Activated T-cell treated with anti-CD3 and anti-CD28 coated beads for 4 hours (primary cell): Measurements from ENCODE around the gene WDR19.
"Not testable (repeated sequence)": the region's sequence is repeated elsewhere in the genome, so short reads cannot be mapped to it uniquely, and the experiment has no call there.

ENCODE experiments used
- DNase-seq: peaks from one replicate; pipeline ENCODE4 v3.0.0-alpha.2; 2020

Gene WDR19

DNA sequence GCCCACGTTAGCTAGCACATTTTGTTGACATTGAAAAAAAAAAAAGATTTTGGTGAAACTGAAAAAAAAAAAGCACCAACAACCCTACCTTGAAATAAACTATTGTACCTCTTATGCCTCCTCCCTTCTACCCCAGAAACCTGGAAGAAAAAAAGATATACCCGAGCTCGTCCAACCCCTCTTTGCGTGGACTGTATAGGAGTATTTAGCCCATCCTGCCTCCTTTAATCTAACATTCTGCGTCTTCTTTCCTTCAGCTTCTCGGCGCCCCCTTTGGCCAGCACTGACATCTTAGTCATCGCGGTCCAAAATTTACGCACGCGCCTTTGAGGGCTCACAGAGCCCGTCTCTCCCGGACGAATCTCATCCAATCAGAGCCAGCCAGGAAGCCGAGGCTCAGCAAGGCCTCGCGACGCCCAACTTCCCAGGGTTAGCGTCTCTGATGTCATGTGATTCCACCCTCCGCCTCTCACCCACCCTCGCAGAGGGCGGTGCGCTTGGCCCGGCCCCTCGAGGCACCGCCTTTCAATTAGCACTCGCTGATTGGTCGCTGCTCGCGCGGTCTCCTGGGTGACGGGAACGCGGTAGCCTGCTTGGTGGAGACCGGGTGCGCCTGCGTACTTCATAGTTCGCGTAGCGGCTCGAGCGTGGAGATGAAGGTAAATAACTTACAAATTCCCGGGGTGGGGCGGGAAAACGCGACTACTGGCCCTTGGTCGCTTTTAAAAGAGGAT lies at the start of gene WDR19:
TSS of gene WDR19 (plus strand) at position 625 of the 734 bp plus-strand sequence. CDS start at position 654, 29 bp downstream.
- peak; percentile 96 for DNase-seq

DNA sequence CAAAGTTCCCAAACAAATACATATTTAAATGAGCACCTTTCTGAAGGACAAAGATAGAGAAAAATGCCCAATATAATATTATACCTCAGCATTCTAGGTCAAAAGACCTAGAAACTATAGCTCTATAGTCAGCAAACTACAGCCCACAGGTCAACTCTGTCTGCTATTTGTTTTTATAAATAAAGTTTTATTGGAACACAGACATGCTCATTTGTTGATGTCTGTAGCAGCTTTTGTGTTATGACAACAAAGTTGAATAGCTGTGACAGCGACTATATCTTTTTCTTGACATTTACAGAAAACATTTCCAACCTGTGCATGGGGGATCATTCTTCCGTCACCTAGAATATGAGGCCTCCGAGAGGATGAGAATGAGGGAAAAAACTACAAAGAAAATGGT lies 48.7 kb upstream of the WDR19 start:
- DNase-seq: no peak

DNA sequence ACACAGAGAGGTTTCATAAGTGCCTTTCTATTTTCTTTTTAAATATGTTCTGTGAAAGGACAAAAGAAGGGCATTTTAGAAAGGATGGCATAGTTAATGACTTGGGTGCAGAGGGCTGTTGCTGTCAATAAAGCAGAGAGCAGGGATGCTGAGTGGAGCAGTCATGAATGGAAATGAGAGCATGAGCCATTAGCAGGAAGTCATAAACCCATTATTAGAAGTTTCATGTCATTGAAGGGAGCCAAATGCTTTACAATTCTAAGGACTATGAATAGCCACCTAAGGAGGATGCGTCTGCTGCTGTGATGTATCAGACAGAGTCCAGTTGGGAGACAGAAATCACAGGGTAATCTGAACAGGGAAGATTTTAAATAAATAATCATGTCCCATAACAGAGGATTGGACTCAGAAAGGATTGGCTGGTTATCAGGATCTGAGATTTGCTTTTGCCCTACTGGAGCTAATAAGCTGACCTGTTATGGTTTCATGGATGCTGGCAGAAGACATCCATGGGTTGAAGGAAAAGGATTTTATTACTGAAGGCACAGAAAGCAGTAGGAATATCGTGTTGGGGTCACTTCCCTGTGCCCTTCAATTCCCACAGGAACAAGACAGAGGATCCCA lies 47.5 kb upstream of the WDR19 start:
- no peak for DNase-seq

DNA sequence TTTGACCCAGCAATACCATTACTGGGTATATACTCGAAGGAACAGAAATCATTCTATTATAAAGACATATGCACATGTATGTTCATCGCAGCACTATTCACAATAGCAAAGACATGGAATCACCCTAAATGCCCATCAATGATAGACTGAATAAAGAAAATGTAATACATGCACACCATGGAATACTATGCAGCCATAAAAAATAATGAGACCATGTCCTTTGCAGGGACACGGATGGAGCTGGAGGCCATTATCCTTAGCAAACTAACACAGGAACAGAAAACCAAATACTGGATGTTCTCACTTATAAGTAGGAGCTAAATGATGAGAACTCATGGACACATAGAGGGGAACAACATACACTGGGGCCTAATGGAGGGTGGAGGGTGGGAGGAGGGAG lies 44.1 kb upstream of the WDR19 start:
- not testable (repeated sequence) for DNase-seq

DNA sequence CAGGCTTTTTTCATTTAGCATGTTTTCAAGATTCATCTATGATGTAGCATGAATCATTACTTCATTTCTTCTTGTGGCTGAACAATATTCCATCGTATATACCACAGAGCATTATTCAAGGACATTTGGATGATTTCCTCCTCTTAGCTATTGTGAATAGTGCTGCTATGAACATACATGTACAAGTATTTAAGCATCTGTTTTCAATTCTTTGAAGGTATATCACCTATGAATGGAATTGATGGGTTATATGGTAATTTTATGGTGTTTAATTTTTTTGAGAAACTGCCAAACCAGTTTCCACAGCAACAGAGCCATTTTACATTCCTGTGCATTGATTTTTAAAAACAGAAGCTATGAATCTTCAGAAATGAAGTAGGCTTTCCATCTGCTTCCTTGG lies 36.1 kb upstream of the WDR19 start:
- no peak for DNase-seq

DNA sequence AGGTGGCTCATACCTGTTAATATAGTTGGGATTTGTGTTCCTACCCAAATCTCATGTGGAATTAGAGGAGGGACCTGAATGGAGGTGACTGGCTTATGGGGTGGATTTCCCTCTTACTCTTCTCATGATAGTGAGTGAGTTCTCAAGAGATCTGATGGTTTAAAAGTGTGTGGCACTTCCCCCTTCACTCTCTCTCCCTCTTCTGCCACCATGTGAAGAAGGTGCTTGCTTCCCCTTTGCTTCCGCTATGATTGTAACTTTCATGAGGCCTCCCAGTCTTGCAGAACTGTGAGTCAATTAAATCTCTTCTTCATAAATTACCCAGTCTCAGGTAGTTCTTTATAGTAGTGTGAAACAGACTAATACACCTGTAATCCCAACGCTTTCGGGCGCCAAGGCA lies 28.3 kb upstream of the WDR19 start:
- DNase-seq: no peak

DNA sequence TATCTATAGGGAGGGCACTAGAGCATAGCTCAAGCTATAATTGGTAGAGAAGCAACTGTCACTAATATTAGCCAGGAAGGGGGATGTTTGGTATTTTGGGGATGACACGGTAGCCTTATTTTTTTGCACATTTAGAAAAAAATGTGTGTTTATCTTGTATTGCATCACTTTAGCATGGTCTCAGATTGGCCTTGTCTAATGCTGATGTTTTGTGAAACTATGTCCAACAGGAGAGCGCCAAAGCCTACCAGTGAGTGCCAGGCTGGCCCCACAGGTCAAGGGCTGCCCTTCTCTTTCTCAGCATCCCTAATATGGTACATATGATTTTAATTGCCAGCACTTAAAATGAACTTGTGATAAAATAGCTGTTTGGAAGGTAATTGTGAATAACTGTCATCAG lies 24.8 kb upstream of the WDR19 start:
- no peak for DNase-seq

DNA sequence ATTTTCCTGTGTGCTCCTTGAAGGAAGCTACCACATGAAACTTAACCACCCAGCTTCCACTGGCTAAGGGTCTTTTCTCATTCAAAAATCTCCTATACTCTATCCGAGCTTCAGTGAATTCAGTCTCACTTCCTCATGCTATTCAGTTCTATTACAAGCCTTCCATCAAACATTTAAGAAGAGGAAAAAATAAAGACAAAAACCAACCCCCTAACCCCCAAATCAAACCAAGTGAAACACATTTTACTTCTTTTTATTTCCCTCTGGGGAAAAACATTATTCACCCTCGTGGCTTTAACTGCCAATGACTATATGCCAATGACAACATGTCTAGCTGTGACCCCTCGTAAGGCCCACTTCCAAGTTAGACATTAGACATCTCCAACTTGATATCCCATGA lies 16.2 kb upstream of the WDR19 start:
- DNase-seq: no peak

DNA sequence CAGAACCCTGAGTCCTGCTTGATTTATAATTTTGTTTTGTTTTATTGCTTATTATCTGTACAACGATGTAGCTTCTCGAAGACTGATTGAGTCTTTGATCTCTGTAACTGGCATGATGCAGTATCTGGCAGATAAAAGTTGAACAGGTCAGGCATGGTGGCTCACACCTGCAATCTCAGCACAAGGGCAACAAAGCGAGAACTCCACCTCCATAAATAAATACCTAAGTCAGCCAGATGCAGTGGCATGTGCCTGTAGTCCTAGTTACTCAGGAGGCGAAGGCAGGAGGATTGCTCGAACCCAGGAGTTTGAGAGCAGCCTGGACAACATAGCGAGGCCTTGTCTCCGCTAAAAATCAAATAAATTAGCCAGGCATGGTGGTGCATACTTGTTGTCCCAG lies 15.7 kb upstream of the WDR19 start:
- no peak for DNase-seq

DNA sequence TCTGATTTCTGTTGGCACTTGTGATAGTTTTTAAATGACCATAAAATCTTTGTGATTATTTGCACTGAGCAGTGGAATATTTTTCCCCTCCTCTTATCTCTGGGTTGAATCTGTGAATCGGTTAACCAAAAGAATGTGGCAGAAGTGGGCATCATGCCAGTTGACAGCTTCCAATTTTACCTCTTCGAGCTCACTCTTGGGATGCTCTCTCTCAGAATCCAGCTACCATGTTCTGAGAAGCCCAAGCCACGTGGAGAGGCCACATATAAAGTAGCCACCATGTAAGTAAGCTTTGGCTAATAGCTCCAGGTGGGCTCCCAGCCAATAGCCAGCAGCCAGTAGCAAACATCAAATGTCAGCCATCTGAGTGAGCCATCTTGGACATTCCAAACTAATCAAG lies 12.9 kb upstream of the WDR19 start:
- DNase-seq: no peak

DNA sequence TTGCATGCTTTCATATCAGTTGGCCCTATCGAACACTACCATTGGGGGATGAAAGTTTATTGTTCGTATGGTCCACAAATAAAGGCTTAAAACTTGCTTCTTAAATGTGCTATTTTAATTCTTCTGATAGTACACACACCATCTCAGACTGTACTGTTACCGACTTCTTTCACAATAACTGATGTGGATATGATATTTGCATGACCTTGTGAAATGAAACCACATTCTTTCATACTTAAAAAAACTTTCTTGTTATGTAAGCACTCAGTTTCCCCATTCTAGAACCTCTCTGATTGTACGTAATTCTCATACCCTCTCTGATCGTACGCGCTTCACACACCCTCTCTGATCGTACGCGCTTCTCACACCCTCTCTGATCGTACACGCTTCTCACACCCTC lies 12.0 kb upstream of the WDR19 start:
- DNase-seq: no peak

DNA sequence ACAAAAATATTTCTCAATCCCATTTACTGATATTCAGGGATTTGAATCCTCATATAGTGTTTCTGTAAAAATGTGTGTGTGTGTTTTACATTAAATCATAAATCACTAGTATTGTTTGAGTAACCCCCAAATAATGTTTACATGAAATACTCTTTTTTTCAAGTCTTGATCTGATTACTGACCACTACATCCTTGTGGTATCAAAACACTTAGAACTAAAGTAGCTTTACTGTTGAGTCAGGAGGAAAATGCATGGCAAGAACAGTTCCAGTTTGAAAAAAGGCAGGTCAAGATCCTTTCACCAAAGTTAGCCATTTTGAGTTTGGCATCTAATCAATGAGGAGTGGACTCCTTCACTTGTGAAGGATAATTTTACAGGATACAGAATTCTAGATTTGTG lies 3.6 kb upstream of the WDR19 start:
- DNase-seq: no peak

DNA sequence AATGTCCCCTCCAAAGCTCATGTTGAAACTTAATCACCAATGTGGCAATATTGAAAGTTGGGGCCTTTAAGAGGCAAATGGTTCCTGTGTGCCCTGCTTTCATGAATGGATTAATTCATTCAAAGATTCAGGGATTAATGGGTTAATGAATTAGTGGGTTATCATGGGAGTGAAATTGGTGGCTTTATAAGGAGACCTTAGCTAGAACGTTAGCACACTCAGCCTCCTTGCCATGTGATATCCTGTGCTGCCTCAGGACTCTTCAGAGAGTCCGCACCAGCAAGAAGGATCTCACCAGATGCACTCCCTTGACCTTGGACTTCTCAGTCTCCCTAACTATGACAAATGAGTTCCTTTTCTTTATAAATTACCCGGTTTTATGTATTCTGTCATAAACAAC lies 2.6 kb upstream of the WDR19 start:
- no peak for DNase-seq

DNA sequence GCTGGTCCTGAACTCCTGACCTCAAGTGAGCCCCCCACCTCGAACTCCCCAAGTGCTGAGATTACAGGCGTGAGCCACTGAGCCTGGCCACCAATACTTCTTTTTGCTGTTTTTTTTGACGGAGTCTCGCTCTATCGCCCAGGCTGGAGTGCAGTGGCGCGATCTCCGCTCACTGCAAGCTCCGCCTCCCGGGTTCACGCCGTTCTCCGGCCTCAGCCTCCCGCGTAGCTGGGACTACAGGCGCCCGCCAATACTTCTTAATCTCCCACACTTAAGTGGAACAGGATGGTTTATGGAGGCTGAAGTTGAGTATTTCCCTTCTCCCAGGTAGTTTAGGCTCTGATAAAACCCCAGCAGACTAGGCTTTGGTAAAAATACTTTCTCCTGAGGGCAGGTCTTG lies 1.7 kb upstream of the WDR19 start:
- not testable (repeated sequence) for DNase-seq

DNA sequence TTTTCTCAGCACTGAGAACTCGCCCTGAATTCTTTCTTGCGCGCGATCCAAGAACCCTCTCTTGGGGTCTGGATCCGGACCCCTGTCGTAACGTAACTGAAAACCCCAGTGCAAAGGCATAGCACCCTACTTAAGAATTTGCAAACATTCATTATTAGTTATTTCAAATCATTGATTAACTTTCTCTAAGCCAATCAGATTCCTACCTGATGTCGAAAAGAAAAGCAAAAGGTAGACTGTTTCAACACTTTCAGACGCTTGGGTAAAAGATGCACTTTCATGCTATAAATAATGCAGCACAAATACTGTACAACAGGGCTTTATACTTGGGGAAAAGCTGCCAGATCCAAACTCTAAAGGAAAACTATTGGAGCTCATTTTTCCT lies 817 bp upstream of the WDR19 start:
- DNase-seq: no peak

DNA sequence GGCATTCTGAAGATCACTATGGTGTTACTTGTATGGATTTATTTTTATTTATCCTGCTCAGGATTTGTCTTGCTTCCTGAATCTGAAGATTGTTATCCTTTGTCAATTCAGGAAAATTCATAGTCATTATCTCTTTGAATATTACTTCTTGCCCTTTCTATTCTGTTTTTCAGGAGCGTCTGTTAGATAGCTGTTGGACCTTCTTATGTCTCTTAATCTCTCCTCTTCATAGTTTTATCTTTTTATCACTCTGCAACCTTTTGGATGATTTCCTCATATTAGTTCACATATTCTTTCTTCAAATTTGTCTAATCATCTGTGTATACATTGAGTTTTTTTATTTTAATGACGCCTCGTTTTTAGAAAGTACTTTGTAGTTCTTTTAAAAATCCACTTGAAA lies 19.6 kb downstream of the WDR19 start:
- no peak for DNase-seq

DNA sequence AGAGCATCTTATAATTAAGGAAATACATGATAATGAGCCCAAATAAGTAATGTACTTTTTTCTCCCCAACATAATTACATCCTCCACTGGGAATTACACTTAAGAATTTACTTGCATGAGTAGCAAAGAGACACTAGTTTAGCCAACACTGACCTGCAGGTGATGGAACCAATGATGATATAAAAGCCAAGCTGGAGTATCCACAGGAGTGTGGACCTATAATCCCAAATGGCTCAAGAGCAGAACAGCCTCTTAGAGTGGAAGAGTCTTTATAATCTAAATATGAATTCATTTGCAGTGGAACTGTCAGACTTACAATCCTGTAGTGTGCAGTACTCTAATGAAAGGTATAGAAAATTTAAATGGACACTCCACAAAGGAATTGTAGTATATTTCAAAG lies 22.2 kb downstream of the WDR19 start:
- no peak for DNase-seq

DNA sequence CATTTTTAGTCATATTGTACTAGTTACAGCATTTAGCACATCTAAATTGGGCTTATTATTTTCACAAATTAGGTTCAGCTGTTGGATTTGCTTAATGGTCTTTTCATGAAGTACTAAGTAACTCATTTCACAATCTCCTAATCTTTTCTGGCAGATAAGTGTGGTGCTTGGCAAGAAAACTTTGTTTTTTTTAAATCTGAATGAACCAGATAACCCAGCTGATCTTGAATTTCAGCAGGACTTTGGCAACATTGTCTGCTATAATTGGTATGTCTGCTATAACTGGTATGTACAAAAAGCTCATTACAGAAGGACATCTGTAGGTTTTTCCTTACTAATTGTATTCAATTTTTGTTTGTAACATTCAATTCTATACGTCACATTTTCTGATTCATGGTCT lies 22.7 kb downstream of the WDR19 start:
- DNase-seq: no peak

DNA sequence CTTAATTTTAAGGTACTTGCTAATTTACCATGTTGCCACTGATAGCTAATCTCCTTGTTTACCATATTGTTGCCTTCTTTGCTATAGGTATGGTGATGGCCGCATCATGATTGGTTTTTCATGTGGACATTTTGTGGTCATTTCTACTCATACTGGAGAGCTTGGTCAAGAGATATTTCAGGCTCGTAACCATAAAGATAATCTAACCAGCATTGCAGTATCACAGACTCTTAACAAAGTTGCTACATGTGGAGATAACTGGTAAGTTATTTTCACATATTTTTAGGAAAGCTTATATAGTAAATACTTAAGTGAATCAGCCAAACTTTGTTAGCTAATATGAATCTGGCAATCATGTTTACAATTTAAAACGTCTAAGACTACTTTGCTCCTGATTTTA lies 23.1 kb downstream of the WDR19 start:
- no peak for DNase-seq

DNA sequence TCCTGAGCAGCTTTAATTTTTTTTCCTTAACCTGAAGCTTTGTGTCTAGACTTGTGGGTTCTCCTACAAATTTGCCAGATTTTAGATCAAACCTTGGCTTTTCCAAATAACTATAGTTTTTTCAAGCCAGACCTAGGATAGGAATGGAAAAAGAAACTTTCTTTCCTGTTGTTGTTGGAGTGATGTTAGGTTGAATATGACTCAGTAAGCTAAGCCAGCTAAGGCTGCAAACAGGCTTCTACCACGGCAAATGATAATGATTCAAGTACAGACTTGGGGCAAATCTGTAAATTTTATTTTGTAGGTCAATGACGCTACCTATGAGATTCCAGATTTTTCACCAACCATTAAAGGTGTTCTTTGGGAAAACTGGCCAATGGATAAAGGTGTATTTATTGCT lies 45.6 kb downstream of the WDR19 start:
- no peak for DNase-seq

DNA sequence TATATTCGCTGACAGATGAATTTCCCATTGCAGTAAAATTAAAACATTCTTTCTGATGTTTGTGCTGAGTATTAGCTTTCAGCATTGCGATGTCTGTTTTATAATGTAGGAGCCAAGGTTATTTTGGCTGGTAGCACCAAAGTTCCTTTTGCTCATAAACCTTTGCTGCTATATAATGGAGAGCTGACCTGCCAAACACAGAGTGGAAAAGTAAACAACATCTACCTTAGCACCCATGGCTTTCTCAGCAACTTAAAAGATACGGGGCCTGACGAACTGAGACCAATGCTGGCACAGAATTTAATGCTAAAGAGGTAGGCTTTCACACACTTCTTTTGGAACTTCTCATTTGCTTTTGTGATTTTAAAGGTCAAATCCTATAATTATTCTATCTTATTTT lies 46.0 kb downstream of the WDR19 start:
- no peak for DNase-seq

DNA sequence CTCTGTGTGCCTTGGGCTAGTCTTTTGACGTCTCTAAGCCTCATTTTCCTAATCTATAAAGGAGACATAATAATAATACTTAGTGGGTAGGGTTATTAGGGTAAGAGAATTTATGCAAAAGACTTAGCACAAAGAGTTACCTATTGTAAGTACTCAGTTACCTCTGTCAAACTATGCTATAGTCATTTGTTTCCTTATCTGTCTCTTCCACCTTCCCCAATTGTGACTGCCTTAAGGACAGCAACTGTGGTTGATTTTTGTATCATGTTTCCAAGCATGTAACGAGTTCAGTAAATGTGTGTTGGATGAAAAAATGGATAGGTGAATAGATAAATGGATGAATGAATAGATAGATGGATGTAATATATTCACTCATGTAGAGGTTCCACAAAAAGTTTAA lies 48.1 kb downstream of the WDR19 start:
- DNase-seq: no peak

DNA sequence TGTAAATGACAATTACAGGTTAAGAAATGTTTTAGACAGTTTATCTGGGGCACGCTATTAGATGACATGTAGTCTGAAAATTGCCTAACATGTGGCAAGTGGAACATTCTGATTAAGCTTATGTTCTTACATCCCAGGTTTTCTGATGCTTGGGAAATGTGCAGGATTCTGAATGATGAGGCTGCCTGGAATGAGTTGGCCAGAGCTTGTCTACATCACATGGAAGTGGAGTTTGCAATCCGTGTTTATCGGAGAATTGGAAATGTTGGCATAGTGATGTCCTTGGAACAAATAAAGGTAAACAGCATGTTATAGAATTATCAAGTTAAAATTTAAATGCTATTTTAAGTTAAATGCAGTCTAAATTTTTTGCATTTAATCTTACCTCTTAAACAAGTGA lies 49.3 kb downstream of the WDR19 start:
- no peak for DNase-seq

DNA sequence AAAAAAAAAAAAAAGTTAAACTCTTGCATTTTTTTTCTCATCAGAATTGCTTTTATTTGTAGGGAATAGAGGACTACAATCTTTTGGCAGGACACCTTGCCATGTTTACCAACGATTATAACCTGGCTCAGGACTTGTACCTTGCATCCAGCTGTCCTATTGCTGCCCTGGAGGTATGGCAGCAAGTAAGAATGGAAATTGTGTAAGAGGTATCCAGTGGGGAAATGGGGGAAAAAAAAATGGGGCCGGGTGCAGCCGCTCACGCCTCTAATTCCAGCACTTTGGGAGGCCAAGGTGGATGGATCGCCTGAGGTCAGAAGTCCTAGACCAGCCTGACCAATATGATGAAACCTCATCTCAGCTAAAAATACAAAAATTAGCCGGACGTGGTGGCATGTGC lies 49.8 kb downstream of the WDR19 start:
- no peak for DNase-seq

DNA sequence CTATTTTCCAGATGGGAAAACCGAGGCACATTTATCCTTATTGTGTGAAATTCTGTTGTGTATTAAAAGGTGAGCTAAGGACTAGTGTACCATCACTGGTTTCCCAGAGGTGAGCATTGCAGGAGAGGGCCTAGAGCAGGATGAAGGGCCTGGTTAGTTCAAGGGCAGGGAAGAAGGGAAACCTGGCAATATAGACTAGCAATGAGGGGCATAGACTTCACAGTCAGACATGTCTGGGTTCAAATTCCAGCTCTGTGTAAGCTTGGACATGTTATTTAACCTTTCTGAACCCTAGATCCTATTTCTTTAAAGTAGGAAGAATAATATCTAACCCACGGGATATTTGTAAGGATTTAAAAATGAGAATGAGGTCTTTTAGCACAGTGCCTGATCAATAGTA lies 50.8 kb downstream of the WDR19 start:
- DNase-seq: no peak
